ENCODE data around the gene APPL2. TPM values are rescaled to one million over a fixed set of nuclear protein-coding genes. Genes with fewer than 3 reads are reported as not detected.

Gene APPL2
- total and polyA plus RNA-seq, 2 of the 13 experiments (the other 11 are each of a cell fraction or from before 2014, with no cell fraction given): 9.9 to 11.1 TPM

DNA sequence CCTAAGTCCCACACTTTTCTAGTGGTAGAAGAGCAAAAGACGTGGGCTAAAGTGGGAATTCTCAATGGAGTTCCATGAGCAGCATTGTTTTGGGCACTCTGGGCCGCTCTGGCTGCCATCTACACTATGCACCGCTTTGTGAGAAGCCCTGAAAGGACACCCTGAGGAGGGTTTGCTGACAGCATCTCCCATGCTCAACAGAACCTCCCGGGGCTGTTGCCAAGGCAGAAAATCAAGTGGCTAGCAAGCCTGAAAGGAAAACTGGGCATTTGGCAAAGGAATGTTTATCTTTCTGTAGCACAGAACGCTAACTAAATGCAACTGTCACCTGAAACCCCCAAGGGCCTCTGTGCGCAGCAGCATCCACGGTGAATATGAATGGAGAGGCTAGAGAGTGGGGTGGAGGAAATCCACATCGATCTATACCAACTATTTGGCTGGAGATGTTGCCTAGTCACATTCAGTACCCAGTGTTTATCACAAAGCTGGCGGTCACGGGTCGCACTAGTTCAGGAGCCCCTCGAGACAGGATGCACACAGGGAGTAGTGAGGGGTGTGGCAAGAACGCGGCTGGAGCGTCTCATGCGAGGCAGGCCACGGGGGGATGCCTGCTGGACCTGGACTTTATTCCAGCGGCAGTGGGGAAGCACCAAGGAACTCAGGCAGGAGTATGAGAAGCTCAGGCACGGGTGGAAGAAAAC, 14.2 kb downstream of the APPL2 start:
- H2AFZ ChIP-seq (ENCODE audit: low read length): no peak overlapping the region
- intact Hi-C loops (cut with micrococcal nuclease; ENCODE audit: unreplicated experiment) (no loop called here), in situ Hi-C loops (cut with HindIII; ENCODE audit: extremely low pct_ligation_motif_present, low pct_unique_long_range_greater_than_20kb) (no loop called here)
- ATAC-seq: no peak
- CTCF ChIA-PET (ENCODE audit: low intra/inter-chr PET ratio, low total read pairs): no interaction called here
- DNase-seq (ENCODE audit: low spot score): no peak
- no peaks in the 10 kb centered on the region for H3K27me3 ChIP-seq (ENCODE audit: control insufficient read depth in 1 of 2, insufficient read depth in 2 of 2, low read length in 2 of 2)
- FAIRE-seq: no peak
- no peak overlapping the region for H3K27ac ChIP-seq (ENCODE audit: extremely low read length, insufficient read depth, low read length)
- H3K9ac ChIP-seq (ENCODE audit: insufficient read depth, low read depth, low read length): no peak overlapping the region
- no peak overlapping the region for H3K4me2 ChIP-seq (ENCODE audit: low read depth, low read length)
- BruUV-seq (replicated peaks): no TSS peak
- no peaks in the 10 kb centered on the region for H3K4me1 ChIP-seq (ENCODE audit: insufficient read depth, low read length)
- H3K79me2 ChIP-seq (ENCODE audit: insufficient read depth, low read length): no peaks in the 10 kb centered on the region
- peaks cover 11 to 42% of the 10 kb centered on the region in 2 experiments; a peak in 4 of 5 replicates for H3K36me3 ChIP-seq (replicated peaks in 1 of 2; ENCODE audit: control insufficient read depth in 1 of 2, insufficient read depth in 2 of 2, low read length in 2 of 2)
- H3K4me3 ChIP-seq (replicated peaks in 1 of 3; ENCODE audit: insufficient read depth in 1 of 3, low read depth in 2 of 3, low read length in 3 of 3): no peak overlapping the region
- 93% methylated on average over 17 of the region's 19 CpGs for WGBS (ENCODE audit: low lambda C conversion rate)
- no peaks in the 10 kb centered on the region for H3K9me3 ChIP-seq (ENCODE audit: low read length)
- POLR2A ChIA-PET: no interaction called here
- no peaks in the 10 kb centered on the region for H4K20me1 ChIP-seq (ENCODE audit: insufficient read depth, low read length)
- TF ChIP-seq ZNF235 (CRISPR knock-in tag; IDR thresholded peaks at IDR 0.05; ENCODE audit: borderline replicate concordance) (no peak), ZNF296 (CRISPR knock-in tag; conservative IDR thresholded peaks at IDR 0.05) (no peak)

DNA sequence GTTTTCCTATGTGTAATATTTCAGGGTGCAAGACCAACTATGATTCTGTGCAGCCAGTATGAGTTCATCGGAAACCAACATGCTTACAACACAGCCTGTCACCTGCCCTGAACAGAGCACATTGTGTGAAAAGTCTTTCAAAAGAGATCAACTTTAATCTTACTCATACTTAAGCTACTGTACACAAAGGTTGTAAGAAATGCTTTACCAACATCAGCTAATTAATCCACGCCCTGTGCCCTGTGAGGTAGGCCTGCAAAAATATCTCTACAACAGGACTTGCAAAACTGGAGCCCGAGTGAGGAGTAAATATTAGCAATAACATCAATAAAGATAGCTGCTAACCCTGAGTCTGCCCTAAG, 15.1 kb downstream of the APPL2 start:
- no peaks in the 10 kb centered on the region for H3K9me3 ChIP-seq (ENCODE audit: low read length)
- H3K36me3 ChIP-seq (replicated peaks in 1 of 2; ENCODE audit: control insufficient read depth in 1 of 2, insufficient read depth in 2 of 2, low read length in 2 of 2): peaks cover 9 to 45% of the 10 kb centered on the region in 2 experiments; a peak in 4 of 5 replicates
- no peak overlapping the region for H2AFZ ChIP-seq (ENCODE audit: low read length)
- no peak overlapping the region for H3K9ac ChIP-seq (ENCODE audit: insufficient read depth, low read depth, low read length)
- no peak for DNase-seq (ENCODE audit: low spot score)
- no peaks in the 10 kb centered on the region for H3K79me2 ChIP-seq (ENCODE audit: insufficient read depth, low read length)
- WGBS (ENCODE audit: low lambda C conversion rate): 88% methylated on average over 3 of the region's 3 CpGs
- no peak overlapping the region for H3K27ac ChIP-seq (ENCODE audit: extremely low read length, insufficient read depth, low read length)
- no peaks in the 10 kb centered on the region for H3K4me1 ChIP-seq (ENCODE audit: insufficient read depth, low read length)
- intact Hi-C loops (cut with micrococcal nuclease; ENCODE audit: unreplicated experiment): no loop called here
- in situ Hi-C loops (cut with HindIII; ENCODE audit: extremely low pct_ligation_motif_present, low pct_unique_long_range_greater_than_20kb): no loop called here
- no peaks in the 10 kb centered on the region for H3K27me3 ChIP-seq (ENCODE audit: control insufficient read depth in 1 of 2, insufficient read depth in 2 of 2, low read length in 2 of 2)
- TF ChIP-seq POGZ (CRISPR knock-in tag; IDR thresholded peaks at IDR 0.05) (no peak), ZNF354B (CRISPR knock-in tag; IDR thresholded peaks at IDR 0.05) (no peak), FOXK2 (IDR thresholded peaks at IDR 0.05) (no peak), PCBP1 (IDR thresholded peaks at IDR 0.05; ENCODE audit: borderline replicate concordance, low read depth, low read length) (no peak), SPEN (CRISPR knock-in tag; IDR thresholded peaks at IDR 0.05; ENCODE audit: low read depth) (no peak), ZNF660 (CRISPR knock-in tag; IDR thresholded peaks at IDR 0.05; ENCODE audit: borderline replicate concordance, low read depth) (no peak), PHF20 (CRISPR knock-in tag; IDR thresholded peaks at IDR 0.05) (no peak), NCOR1 (IDR thresholded peaks at IDR 0.05; ENCODE audit: borderline replicate concordance, low read length) (no peak)
- TF ChIP-seq, protein P1, sequence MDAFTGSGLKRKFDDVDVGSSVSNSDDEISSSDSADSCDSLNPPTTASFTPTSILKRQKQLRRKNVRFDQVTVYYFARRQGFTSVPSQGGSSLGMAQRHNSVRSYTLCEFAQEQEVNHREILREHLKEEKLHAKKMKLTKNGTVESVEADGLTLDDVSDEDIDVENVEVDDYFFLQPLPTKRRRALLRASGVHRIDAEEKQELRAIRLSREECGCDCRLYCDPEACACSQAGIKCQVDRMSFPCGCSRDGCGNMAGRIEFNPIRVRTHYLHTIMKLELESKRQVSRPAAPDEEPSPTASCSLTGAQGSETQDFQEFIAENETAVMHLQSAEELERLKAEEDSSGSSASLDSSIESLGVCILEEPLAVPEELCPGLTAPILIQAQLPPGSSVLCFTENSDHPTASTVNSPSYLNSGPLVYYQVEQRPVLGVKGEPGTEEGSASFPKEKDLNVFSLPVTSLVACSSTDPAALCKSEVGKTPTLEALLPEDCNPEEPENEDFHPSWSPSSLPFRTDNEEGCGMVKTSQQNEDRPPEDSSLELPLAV (CRISPR knock-in tag; conservative IDR thresholded peaks at IDR 0.05; ENCODE audit: low read depth): no peak
- CTCF ChIA-PET (ENCODE audit: low intra/inter-chr PET ratio, low total read pairs): no interaction called here
- no peak for ATAC-seq
- no peak overlapping the region for H3K4me3 ChIP-seq (replicated peaks in 1 of 3; ENCODE audit: insufficient read depth in 1 of 3, low read depth in 2 of 3, low read length in 3 of 3)
- no peaks in the 10 kb centered on the region for H4K20me1 ChIP-seq (ENCODE audit: insufficient read depth, low read length)
- no peak for FAIRE-seq
- BruUV-seq (replicated peaks): no TSS peak
- POLR2A ChIA-PET: no interaction called here
- no peak overlapping the region for H3K4me2 ChIP-seq (ENCODE audit: low read depth, low read length)
